ENCODE results near the gene KCMF1.

The KCMF1 gene

GRCh38 chr2:85088921-85089320 is 118.0 kb downstream of the KCMF1 start:
- no peak for DNase-seq

DNA sequence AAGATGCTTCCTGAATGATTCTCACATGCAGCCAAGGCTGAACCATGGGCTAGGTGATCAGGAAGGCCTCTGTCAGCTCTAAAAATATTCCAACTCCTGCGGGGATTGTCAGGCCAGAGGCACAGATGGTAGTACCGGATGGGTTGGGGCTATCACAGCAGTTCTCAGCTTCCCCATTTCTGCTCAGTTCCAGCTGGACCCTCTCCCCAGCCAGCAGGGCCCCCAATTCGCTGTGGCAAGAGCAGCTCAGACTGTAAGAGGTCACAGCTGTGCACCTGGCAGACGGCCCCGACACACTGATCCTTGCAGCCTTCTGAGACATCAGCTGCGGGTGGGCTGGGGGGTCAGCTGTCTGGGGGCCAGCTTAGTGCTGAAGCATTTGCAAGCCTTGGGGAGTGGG is 118.6 kb downstream of the KCMF1 start:
- no peak for DNase-seq

DNA sequence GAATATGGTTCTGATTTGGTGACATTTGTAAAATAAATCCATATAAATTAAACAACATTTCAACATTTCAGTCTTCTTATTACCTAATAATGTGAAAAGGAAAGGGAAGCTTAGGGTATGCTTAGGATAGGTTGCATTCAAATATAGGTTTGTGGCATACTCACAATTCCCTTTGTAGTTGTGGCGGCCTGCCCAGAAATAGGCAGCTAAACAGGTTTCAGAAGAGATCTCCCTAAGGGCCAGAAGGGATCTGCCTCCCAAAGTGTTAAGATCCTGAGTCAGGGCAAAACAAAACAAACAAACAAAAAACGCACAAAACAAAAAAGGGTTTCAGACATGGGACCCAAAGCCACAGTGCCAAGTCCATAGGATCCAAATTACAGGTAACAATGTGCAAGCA is 120.9 kb downstream of the KCMF1 start:
- DNase-seq, result no peak

DNA sequence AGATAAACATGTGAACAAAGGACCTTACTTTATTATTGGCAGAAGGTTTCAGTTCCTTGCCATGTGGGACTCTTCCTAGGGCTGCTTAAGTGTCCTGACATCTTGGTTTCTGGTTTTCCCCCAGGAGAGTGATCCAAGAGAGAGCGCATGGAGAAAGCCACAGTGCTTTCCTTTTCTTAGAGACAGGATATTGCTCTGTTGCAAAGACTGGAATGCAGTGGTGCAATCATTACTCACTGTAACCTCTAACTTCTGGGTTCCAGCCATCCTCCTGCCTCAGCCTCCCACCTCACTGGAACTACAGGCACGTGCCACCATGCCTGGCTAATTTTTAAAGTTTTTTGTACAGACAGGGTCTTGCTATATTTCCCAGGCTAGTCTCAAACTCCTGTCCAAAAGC is 124.1 kb downstream of the KCMF1 start:
- DNase-seq, result no peak

- no peak for DNase-seq
These were observed 125.7 kb downstream of the KCMF1 start for GRCh38 chr2:85096616-85097015.

- no peak for DNase-seq
These were observed 133.3 kb downstream of the KCMF1 start for GRCh38 chr2:85104228-85104627.

- DNase-seq, result no peak
These were observed 135.7 kb downstream of the KCMF1 start for GRCh38 chr2:85106489-85107180.

All from stimulated activated CD4-positive, alpha-beta T cell treated with anti-CD3 and anti-CD28 coated beads, Interleukin-2, amount 100 ng/mL, for 48 hours (primary cell).